Measurements from ENCODE around the gene PCARE.
"Not testable (repeated sequence)": the region's sequence is repeated elsewhere in the genome, so short reads cannot be mapped to it uniquely, and the experiment has no call there.

The PCARE gene

DNA sequence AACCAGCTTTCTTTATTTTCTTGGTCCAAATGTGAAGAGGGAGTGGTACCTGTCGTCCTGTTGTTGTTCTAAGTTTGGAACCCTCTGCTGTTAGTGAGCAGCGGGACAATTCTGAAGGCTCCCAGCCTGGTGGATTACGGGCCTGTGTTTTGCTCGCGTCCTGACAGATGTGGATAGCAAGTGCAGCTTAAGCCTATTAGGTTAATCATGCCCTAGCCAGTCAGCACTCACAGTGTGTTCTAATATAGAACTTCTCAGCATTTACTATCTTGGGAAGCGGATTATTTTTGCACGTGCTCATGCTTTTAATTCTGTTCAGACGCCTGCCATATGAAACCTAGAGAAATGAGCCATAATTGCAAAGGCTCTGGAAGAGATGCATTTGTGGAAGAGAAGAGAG is at the start of gene PCARE:
TSS of gene PCARE (minus strand) at position 113 of the 400 bp plus-strand sequence. CDS start 262 bp downstream, outside the sequence.
- H3K4me3 ChIP-seq (ENCODE audit: low read depth, low read length): no peak within 1 kb of the TSS
- no peak for DNase-seq (ENCODE audit: low read depth)

DNA sequence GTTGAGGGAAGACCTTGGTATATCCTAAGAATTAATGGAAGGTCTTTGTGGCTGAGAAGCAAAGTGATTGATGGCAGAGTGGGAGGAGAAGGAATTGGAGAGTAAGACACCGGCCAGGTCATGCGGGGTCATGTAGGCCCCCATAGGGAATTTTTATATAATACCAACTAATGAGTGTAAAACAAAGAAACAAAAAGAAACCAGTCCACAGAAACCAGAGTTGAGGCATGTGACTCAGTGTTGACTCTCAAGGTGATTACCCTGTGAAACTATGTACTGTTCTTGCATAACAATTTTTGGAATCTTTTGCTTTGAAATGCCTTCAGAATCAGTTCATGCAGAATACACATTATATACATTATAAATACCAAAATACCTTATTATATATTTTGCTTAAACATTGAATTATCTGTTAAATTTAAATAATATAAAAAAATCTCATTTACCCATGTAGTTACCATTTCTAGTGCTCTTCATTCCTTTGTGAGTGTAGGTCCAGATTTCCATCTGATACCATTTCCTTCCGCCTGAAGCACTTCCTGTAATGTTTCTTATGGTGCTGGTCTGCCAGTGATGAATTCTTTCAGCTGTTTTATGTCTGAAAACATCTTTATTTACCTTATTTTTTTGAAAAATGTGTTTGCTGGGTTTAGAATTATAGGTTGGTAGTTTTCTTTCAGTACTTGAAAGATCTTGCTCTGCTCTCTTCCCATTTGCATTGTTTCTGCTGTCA is 49.5 kb upstream of the PCARE start:
- peak; percentile 76 for DNase-seq (ENCODE audit: low read depth)
- no peak overlapping the region for H3K4me3 ChIP-seq (ENCODE audit: low read depth, low read length)

DNA sequence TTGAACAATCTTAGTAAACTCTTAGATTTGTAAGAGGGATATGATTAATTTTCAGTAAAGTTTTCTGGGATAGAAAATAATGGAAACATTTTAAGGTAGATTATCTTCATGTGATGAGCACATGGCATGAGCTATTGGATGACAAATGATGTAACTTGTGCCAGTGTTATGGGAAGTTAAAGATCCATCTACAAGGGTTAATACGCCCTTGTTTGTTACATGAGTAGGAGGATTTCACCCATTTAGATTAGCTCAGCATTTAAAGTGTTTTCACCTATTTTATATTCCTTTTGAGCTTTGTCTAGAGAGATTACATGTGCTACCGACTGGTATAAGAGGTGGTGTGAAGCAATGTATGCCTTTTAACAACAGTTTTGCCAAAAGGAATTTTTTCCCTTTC is 46.5 kb upstream of the PCARE start:
- DNase-seq (ENCODE audit: low read depth): no peak
- H3K4me3 ChIP-seq (ENCODE audit: low read depth, low read length): no peak overlapping the region

DNA sequence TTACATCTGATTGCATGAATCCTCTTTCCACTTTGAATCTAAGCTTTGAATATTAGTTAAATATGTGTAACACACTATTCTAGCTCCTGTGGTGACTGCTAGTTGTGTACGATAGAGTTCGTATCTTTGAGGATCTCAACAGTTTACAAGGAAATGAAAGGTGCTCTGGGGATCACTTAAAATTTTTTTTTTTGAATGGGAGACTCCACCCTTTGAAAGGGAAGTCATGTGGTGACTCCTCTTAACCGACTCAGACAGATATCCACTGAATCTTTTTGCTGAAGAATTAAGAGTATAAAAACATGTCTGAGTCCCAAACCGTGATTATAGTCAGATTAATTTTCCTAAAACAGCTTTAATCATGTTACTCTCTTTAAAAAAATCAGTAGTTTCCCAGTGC is 44.9 kb upstream of the PCARE start:
- DNase-seq (ENCODE audit: low read depth): no peak
- H3K4me3 ChIP-seq (ENCODE audit: low read depth, low read length): no peak overlapping the region

DNA sequence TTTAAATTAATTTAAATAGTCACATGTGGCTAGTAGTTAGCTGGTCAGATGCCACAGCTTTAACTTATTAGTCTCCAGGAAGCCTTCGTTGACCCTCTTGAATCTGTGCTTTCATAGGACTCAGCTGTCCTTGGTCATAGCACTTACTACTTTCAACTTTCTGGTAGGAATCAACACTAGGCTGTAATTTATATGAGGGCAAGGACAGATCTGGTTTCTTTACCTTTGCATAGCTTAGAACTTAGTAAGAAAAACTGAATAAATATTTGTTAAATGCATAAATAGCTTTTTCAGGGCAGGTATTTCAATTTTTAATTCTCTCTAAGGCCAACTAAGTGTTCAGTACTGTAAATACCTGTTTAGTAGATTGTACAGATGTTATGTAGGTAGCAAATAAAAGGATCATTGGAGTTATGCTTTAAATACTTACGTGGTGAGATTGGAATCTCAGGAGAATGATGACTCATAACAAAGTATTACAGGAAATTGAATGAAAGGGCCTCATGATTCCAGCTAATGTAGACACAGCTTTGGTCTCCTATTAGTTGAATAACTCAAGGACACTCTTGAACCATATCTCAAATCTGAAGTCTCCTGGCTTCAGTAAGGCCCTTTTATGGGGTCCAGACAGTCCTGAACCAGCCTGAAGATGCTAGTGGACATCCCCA is 43.4 kb upstream of the PCARE start:
- H3K4me3 ChIP-seq (ENCODE audit: low read depth, low read length): no peak overlapping the region

DNA sequence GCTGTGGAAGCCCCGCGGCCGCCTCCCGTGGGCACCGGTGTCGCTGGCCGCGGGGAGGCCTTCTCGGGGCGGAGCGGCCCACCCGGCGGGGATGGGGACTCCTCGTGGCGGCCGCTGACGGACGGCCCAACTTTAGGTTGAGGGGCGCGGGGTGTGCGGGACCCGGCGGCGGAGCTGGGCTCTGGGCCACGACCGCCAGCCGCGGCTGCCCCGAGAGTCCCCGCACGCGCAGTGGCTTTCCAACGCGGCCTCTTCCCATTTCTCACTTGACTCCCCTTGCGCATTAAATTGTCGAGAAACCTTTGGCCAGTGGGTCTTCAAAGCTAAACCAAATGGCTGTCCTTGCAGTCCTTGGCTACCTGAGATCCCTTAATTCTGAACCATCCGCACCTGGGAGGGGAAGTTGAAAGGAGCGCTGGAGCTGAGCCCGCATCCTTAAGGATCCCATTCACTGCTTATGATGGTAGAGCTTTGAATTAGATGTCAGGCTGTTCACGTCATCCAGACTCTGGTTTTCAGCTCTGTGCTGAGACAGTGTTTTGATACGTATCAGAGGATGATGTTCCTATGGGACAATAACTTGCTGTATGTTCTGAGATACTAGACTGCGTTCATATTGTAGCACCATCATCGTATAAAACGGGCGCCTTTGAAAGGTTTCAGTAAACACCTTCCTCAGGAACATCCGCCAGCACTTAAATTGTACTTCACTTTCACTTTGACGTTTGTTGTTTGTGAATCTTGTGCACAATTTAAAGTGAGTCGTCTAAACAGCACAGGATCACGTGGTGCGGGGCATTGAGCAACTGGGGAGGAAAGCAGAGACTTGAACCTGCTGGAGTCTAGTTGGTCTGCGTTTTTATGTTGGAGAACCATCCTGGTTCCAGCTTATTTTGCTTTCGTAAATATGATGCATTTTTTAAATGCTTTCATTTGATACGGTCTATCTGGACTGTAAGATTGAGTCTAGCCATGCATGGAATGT is 41.8 kb upstream of the PCARE start:
- no peak for DNase-seq (ENCODE audit: low read depth)

More for the DNA sequence above, 43.4 kb upstream of the PCARE start:
- DNase-seq (ENCODE audit: low read depth): no peak

DNA sequence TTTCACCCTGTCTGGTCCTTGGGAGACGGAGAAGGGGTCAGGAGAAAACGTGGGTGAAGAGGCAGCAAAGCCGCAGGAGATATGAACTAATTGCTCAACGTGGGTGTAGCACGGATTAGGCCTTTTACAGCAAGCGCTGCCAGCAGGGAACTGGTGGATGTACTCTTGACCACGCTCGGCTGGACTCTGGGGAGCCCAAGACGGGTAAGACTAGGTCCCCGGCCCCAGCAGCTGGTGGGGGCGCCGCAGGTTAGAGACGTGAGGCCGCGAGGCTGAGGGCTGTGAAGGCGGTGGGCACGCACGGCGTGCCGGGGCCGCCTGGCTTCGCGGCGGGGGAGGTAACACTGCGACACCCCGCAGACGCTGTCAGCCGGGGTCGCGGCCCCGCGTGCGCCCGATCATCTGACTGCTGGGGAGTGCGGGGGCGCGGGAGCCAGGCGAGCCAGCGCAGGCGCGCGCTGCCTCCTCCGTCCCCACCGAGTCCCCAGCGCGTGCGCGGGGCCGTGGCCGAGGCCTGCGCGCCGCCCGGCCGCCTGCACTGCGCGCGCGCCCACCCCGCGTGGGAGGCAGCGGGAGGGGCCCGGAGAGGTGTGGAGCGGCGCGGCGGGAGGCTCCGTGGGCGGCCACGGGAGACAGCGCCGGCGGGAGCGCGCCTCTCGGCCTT is 40.8 kb upstream of the PCARE start, which contains the start of gene CLIP4:
TSS of gene CLIP4 (plus strand) at position 470 of the 664 bp plus-strand sequence. CDS start 5,974 bp downstream, outside the sequence.
- no peak for DNase-seq (ENCODE audit: low read depth)

More for the DNA sequence above, 41.8 kb upstream of the PCARE start:
- peak overlapping the region; percentile 73 for H3K4me3 ChIP-seq (ENCODE audit: low read depth, low read length)

DNA sequence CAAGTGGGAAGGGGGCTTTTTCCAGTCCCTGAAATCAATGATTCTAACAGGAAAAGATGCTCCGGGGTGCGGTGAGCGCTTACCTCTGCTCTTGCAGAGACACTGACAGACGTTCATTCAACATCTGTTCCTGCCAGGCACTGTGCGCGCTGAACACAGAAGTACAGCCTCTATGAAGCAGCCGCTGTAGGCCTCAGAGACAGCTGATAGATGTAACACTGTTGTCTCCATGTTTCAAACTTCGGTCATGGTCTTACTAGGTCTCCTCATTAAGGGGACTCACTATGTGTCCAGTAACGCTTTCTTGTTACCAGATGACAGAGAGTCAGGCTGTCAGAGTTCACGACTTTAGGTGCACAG is 40.2 kb upstream of the PCARE start:
- no peak for DNase-seq (ENCODE audit: low read depth)
- no peak overlapping the region for H3K4me3 ChIP-seq (ENCODE audit: low read depth, low read length)

More for the DNA sequence above, 40.8 kb upstream of the PCARE start, which contains the start of gene CLIP4:
- peak within 1 kb of the TSS; percentile 73 for H3K4me3 ChIP-seq (ENCODE audit: low read depth, low read length)

DNA sequence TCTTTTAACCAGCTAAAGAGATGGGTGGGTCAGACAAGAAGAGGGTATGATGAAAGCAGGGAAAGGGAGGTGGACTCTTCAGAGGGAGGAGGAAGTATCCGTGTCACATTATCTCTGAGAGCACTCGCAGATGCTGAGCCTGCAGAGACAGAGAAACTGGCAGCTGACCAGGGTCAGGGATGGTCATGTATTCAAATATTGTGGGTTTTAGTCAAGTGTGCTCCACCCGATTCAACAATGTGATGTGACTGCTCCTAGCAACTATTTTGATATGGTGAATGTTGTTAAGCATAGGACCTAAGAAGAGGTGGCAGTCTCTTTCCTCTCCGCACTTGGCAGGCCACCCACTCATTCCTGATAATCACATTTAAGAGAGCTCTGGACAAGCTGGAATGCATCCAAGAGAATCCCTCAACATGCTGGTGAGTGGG is 39.6 kb upstream of the PCARE start:
- peak; percentile 54 for DNase-seq (ENCODE audit: low read depth)
- no peak overlapping the region for H3K4me3 ChIP-seq (ENCODE audit: low read depth, low read length)

DNA sequence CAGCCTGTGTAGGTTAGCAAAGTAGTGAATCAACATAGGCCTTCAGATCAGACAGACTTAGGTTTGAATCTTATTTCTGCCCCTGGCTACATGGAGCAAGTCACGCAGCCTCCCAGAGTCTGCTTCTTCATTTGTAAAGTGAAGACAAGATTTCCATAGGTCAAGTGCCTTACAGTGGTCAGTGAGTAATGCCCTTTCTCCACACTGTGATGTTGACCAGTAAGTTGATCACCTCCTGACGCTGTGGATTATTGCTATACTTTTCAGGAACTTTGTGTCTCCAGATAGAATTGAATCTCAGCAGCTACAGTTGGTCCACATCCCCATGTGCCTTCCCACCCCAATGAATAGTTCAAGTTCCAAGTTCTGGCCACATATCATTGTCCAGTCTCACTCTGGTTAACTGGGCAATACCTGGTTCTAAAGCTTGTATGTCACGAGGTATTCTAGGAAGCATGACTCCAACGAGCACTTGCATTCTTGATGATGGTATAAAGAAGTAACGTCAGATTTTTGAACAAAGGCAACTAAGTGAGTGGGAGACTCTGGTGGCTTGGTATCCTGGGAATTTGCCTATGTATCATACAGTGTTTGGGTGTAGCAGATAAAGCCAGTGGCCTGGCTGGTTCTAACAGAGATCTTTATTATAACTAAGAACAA is 38.8 kb upstream of the PCARE start:
- DNase-seq (ENCODE audit: low read depth): no peak
- no peak overlapping the region for H3K4me3 ChIP-seq (ENCODE audit: low read depth, low read length)

DNA sequence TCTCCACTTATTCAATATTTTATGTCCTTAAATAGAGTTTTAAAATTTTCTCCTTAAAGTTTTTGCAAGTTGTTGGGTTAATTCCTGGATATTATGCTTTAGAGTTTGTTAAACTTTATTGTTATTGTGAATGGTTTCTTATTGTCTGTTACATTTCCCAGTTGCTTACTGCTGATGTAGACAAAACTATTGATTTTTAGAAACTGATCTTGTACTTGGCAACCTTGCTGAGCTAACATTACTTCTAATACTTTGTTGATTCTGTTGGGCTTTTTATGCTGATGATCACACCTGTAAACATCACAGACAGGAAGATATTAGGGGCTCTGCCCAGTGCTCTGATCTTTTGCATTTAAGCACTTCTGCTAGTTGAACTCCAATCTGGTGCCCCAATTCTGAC is 38.1 kb upstream of the PCARE start:
- no peak overlapping the region for H3K4me3 ChIP-seq (ENCODE audit: low read depth, low read length)
- DNase-seq (ENCODE audit: low read depth): no peak

DNA sequence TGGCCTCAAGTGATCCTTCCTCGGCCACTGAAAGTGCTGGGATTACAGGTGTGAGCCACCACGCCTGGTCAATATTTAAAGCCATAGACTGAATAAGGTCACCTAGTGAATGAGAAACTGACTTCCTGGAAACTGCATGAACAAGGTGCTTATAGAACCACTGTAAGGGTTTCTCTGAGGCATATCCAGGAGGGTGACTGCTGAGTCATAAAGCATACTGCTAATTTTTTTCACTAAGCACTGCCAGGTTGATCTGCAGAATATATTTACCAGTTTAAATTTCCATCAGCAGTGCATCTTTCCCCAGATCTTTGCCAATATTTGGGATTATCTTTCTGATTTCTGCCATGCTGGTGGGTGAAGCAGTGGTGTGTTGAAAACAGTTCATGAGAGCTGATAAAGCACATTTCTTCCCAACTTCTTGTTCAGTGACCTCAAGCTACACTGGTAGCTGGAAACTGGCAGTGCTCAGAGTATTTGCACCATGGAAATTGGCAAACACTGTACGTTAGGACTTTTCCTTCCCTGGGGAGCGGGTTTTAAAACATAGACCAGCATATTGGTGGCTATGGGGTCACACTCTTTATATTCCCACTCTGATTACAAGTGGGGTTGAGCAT is 36.7 kb upstream of the PCARE start:
- no peak overlapping the region for H3K4me3 ChIP-seq (ENCODE audit: low read depth, low read length)
- DNase-seq (ENCODE audit: low read depth): no peak

DNA sequence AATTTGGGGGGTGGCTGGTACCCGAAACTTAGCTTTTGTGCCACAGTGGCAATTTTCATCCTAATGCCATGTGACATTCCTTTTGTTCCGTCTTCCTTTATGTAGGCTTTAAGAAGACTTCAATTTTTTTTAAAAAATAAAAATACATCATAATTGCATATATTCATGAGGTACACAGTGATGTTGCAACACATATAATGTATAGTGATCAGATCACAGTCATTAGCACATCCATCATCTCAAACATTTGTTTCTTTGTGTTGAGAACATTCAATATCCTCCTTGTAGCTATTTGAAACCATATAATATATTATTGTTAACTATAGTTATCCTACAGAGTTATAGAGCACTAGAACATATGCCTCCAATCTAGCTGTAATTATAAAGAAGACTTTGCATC is 34.9 kb upstream of the PCARE start:
- no peak for DNase-seq (ENCODE audit: low read depth)
- H3K4me3 ChIP-seq (ENCODE audit: low read depth, low read length): no peak overlapping the region

DNA sequence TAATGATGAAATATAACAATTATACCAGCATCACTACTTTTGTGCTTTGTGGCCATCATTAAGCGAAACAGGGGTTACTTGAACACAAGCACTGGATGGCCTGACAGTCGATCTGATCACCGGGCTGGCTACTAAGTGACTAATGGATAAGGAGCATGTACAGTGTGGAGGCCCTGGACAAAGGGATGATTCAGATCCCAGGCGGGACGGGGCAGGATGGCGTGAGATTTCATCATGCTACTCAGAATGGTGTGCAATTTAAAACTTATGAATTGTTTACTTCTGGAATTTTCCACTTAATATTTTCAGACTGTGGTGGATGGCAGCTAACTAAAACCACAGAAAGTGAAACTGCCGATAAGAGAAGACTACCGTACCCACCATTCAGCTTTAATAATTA is 33.9 kb upstream of the PCARE start:
- DNase-seq (ENCODE audit: low read depth): peak; percentile 86

DNA sequence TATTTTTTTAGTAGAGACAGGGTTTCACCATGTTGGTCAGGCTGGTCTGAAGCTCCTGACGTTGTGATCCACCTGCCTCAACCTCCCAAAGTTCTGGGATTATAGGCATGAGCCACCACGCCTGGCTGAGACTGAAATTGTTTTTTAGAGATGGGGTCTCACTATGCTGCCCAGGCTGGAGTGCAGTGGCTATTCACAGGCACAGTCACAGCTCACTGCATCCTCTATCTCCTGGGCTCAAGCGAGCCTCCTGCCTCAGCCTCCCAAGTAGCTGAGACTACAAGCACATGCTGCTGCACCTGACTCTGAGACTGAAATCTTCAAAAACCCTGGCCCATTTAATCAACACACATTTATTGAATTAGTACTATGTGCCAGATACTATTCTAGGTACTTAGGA is 33.2 kb upstream of the PCARE start:
- H3K4me3 ChIP-seq (ENCODE audit: low read depth, low read length); DNase-seq (ENCODE audit: low read depth): not testable (repeated sequence)

More for the DNA sequence above, 33.9 kb upstream of the PCARE start:
- H3K4me3 ChIP-seq (ENCODE audit: low read depth, low read length): no peak overlapping the region

DNA sequence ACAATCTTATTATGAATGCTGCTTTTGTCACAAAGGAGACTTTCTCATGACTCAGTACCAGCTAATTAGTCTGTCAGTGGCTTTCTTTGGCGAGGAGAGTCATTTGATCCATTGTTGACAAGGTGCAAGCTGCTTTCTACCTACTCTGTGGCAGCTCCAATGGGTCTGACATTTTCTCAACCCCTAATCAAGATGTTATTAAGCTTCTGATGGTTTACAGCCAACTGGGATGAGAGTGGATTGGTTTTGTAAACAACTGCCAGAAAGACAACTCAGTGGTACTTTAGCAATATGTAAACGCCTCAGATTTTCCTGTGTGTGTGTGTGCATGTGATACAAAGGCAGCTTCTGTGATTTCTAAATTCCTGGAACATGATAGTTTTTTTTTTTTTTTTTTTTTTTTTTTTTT is 32.7 kb upstream of the PCARE start:
- no peak for DNase-seq (ENCODE audit: low read depth)
- no peak overlapping the region for H3K4me3 ChIP-seq (ENCODE audit: low read depth, low read length)

DNA sequence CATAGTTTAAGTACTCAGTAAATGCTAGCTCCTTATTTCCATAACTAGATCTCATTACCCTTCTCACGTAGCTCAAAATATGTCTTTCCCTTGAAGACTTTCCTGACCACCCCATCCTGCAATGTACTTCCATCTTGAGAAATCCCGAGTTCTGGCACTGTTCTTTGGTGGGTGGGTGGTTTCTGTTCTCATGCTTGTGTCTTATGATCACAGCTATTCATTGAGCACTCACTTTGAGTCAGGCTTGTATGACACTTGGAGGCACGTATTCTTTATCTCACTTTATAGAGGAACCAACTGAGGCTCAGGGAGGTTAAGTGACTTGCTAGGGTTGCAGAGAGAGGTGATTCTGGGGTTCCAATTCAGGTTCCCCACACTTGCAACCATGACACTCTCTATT is 31.9 kb upstream of the PCARE start:
- no peak for DNase-seq (ENCODE audit: low read depth)
- no peak overlapping the region for H3K4me3 ChIP-seq (ENCODE audit: low read depth, low read length)

DNA sequence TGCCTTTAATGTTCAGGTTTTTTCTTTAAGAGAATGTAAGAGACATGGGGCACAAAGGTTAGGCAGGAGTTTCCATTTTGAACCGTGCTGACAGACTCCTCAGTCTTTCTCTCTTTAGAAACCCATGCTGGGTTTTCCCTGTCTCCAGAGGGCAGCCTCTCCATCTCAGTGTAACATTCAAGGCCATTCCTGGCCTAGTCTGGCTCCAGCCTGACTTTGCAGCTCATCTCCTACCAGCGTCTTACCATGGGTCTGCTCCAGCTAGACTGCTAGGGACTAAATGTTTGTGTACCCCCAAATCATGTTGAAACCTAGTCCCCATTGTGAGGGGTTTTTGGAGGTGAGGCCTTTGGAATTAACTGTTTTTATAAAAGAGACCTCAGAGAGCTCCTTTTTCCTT is 31.1 kb upstream of the PCARE start:
- DNase-seq (ENCODE audit: low read depth): no peak
- H3K4me3 ChIP-seq (ENCODE audit: low read depth, low read length): no peak overlapping the region
